ENCODE measurements around the gene CEACAM19.

CEACAM19 gene

DNA sequence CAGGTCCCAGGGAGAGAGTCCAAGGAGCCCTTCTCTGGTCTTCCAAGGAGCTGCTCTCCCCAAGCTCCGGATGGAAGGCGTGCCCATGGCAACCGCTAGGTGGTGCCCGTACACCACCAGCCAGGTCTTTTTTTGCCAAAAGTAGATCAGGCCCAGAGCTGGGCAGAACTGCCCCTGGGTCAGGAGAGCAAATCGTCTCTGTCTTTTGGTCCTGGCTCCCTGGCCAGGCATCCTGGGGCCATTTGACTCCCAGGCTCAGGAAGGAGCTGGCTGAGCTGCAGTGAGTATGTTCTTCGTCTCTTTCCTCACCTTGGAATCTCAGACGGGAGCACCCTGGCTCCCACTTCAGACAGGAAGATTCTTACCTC lies 52.7 kb downstream of the CEACAM19 start:
- peak; percentile 81 for DNase-seq

GRCh38 chr19:44725251-44725650 lies 54.0 kb downstream of the CEACAM19 start:
- DNase-seq, result no peak

DNA sequence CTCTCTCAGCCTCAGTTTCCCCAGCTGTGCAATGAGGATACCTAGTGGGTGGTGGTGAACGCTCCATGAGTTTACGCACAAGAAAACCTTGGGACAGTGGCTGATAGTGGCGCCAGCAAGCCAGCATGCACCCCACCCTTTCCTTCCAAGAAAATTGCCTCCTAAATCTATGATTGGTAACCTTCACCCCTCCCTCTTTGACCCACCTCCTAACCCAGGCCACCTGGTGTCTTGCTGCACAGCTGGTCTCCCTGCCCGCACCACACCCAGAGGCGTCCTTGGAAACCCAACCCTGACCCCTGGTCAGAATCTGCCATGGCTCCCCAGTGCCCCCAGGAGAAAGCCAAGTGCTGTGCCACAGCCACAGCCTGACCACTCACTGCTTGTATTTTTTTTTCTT lies 54.4 kb downstream of the CEACAM19 start:
- no peak for DNase-seq

DNA sequence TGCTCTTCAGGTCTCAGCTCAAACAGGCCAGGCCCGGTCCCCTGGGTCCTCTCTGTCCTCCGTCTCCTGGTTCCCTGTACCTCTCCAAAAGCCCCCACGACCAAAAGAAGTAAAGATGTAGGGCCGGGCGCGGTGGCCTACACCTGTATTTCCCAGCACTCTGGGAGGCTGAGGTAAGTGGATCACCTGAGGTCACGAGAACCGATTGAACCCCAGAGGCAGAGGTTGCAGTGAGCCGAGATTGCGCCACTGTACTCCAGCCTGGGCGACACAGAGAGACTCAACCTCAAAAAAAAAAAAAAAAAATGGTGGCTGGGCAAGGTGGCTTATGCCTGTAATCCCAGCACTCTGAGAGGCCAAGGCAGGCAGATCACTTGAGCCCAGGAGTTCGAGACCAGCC lies 55.2 kb downstream of the CEACAM19 start:
- DNase-seq, result no peak

- DNase-seq, result no peak
Observed at GRCh38 chr19:44728178-44728577, 56.9 kb downstream of the CEACAM19 start.

GRCh38 chr19:44729516-44730033 lies 58.3 kb downstream of the CEACAM19 start:
- DNase-seq, result no peak

DNA sequence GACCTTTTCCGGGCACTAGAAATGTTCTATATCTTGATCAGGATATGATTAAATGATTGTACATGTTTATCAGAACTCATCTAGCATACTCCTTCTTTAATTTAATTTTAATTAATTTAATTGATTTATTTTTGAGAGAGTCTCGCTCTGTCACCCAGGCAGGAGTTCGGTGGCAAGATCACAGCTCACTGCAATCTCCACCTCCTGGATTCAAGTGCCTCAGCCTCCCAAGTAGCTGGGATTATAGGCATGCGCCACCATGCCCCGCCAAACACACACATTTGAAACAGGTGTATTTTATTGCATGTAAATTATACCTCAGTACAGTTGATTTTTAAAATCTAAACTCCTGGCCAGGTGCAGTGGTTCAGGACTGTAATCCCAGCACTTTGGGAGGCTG lies 59.8 kb downstream of the CEACAM19 start:
- no peak for DNase-seq

- no peak for DNase-seq
Observed at GRCh38 chr19:44731622-44732021, 60.3 kb downstream of the CEACAM19 start.

DNA sequence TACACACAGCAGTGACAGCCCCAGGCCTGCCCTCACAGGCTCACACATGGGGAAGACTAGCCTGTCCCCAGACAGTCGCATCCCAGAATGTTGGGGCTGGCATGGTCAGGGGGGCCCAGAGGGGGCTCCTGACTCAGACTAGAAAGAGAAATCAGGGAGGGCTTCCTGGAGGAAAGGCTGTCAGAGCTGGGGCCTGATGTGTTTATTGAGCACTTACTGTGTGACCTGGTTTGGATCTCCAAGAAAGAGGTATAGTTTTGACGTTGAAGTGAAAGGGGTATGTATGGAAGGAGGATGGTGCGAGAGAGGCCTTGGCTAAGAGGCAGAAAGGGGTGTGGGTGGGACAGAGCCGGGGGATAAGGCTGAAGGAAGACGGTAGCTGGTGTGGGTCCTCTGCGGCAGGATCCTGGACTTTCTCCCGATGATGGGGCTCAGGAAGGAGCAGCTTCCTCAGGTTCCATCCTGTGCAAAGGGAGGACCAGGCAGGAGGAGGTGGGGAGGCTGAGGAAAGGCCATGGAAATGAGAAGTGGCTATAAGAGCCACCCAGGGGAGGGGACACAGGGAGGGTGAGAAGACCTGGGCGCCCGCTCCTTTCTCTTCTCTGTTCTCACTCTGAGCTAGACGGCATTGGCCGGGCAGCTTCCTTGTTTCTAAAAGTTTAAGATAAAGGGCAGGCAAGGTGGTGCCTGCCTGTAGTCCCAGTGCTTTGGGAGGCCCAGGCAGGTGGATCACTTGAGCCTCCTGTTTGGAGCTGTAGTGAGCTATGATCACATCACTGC lies 61.1 kb downstream of the CEACAM19 start:
- DNase-seq, result no peak

Data from fibroblast of skin of scalp (primary cell).